Heart left ventricle (tissue), 13 donors: ENCODE results near the gene TNFSF10.

Experiments used
- POLR2A ChIP-seq, 2 donors: fragments of 450-650 bp; IDR thresholded peaks; one replicate each; pipeline ENCODE4 v1.6.1; 2017; ENCODE audit warnings: antibody characterized with exemption in 2 of 2, mild to moderate bottlenecking in 2 of 2, moderate library complexity in 2 of 2
- TF ChIP-seq, protein P1 (sequence below), 12 donors: fragments of 200-600 bp; sonication (generic) in 4 of 12; IDR thresholded peaks; one replicate each; pipeline versions ENCODE4 v1.5.0 to v1.8.0; 2018 to 2022; ENCODE audit warnings: antibody characterized with exemption in 12 of 12, mild to moderate bottlenecking in 5 of 12
- donor health status: ischemic (EF 13 %, LVEDD 7.1; RV severe dilation, severe dysfunction).
- donor health status: DM: no; HTN: yes; CAD: no.
- donor health status: DM: no; HTN: no; CAD: no.
- donor health status: ischemic (EF 25% LVEDD 6.9; RV normal size, moderate dysfunction).
- donor health status: ischemic (EF 25% LVEDD 5.7; RV mildly dilated, moderate dysfunction).
- donor health status: ischemic (EF 35%, LVEDD 5.7; RV mildly dilated, moderate dysfunction).
- donor health status: nonischemic (EF 11% LVEDD 7.7; RV severe dilation, severe dysfunction).
- donor health status: DM: yes; HTN: yes; CAD: no.
- donor health status: PGD.
- donor health status: ischemic (EF 29% LVEDD 5.4; RV normal size, mild dysfunction).
- donor health status: nonischemic (EF 23%, LVEDD 6.1; RV moderate dilation, normal function).

DNA sequence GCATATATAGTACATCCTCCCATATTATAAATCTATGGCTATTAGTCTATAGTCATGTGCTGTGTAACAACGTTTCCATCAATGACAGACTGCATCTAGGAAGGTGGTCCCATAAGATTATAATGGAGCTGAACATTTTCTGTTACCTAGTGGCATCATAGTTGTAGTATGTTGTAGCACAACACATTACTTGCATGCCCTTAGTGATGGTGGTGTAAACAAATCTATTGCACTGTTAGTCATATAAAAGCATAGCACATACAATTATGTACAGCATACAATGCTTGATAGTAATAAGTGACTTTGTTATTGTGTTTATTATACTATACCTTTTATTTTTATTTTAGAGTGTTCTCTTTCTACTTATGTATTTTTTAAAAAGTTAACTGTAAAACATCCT is 37.4 kb upstream of the TNFSF10 start:
- TF ChIP-seq, protein P1, sequence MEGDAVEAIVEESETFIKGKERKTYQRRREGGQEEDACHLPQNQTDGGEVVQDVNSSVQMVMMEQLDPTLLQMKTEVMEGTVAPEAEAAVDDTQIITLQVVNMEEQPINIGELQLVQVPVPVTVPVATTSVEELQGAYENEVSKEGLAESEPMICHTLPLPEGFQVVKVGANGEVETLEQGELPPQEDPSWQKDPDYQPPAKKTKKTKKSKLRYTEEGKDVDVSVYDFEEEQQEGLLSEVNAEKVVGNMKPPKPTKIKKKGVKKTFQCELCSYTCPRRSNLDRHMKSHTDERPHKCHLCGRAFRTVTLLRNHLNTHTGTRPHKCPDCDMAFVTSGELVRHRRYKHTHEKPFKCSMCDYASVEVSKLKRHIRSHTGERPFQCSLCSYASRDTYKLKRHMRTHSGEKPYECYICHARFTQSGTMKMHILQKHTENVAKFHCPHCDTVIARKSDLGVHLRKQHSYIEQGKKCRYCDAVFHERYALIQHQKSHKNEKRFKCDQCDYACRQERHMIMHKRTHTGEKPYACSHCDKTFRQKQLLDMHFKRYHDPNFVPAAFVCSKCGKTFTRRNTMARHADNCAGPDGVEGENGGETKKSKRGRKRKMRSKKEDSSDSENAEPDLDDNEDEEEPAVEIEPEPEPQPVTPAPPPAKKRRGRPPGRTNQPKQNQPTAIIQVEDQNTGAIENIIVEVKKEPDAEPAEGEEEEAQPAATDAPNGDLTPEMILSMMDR (IDR thresholded peaks at IDR 0.05), result no peak
- TF ChIP-seq POLR2A (IDR thresholded peaks at IDR 0.05), result no peak
